Transverse colon (tissue), 3 donors: Measurements from ENCODE around the gene TPPP.
"Not testable (repeated sequence)": the region's sequence is repeated elsewhere in the genome, so short reads cannot be mapped to it uniquely, and the experiment has no call there.

Experiments
- EP300 ChIP-seq: sonication (generic); formaldehyde crosslinking; IDR thresholded peaks from one replicate; pipeline ENCODE4 v1.6.1; 2017; ENCODE audit warnings: antibody characterized with exemption, low read depth
- POLR2A ChIP-seq: fragments of 450-650 bp; IDR thresholded peaks from one replicate; pipeline ENCODE4 v1.6.1; 2016; ENCODE audit warnings: antibody characterized with exemption, mild to moderate bottlenecking, moderate library complexity
- TF ChIP-seq, protein P1 (sequence below), 5 experiments: fragments of 200-600 bp in 3 of 5; fragments of 450-650 bp in 2 of 5; sonication (generic) in 3 of 5; IDR thresholded peaks; 1 replicate in 2 of 5; 2 replicates in 3 of 5; pipeline ENCODE4 v1.5.1; 2016 to 2017; ENCODE audit warnings: antibody characterized with exemption in 5 of 5, inconsistent platforms in 3 of 5, mild to moderate bottlenecking in 2 of 5, moderate library complexity in 1 of 5

DNA sequence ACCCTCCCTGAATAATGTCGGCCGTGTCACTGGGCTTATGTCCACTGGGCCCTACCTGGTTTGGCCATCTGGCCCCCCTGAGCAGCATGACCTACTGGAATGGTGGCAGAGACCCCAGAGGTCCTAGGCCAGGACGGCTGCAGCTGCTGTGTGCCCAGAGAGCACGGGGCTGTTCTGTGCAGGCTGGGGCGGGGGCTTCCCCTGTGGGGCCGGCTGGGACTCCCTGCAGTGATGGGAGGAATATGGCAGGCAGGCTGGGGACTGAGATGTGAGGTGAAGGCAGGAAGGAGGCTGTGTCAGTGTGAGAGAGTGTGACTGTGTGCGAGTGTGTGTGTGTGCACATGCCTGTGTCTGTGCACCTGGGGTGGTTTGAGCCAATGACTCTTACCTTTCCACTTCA lies 36.1 kb upstream of the TPPP start:
- TF ChIP-seq, protein P1, sequence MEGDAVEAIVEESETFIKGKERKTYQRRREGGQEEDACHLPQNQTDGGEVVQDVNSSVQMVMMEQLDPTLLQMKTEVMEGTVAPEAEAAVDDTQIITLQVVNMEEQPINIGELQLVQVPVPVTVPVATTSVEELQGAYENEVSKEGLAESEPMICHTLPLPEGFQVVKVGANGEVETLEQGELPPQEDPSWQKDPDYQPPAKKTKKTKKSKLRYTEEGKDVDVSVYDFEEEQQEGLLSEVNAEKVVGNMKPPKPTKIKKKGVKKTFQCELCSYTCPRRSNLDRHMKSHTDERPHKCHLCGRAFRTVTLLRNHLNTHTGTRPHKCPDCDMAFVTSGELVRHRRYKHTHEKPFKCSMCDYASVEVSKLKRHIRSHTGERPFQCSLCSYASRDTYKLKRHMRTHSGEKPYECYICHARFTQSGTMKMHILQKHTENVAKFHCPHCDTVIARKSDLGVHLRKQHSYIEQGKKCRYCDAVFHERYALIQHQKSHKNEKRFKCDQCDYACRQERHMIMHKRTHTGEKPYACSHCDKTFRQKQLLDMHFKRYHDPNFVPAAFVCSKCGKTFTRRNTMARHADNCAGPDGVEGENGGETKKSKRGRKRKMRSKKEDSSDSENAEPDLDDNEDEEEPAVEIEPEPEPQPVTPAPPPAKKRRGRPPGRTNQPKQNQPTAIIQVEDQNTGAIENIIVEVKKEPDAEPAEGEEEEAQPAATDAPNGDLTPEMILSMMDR (IDR thresholded peaks at IDR 0.05): not testable (repeated sequence)
- TF ChIP-seq POLR2A, EP300: not testable (repeated sequence)
